ENCODE data around the gene PTEN.

- TF ChIP-seq CTCF (IDR thresholded peaks at IDR 0.05) (no peak), EP300 (IDR thresholded peaks at IDR 0.05; ENCODE audit: low read depth) (no peak), POLR2AphosphoS5 (IDR thresholded peaks at IDR 0.05) (no peak), POLR2A (IDR thresholded peaks at IDR 0.05) (no peak)
Measured at GRCh38 chr10:87843714-87844113, 19.7 kb upstream of the PTEN start.
